Raji (cell line): Measurements from ENCODE around the gene MGAT3.

Experiments
- POLR2A ChIP-seq: IDR thresholded peaks from 2 replicates; pipeline ENCODE4 v1.6.1; 2011; ENCODE audit warnings: low read depth, low read length, control low read depth; ENCODE audit not compliant: insufficient read depth

Gene MGAT3

DNA sequence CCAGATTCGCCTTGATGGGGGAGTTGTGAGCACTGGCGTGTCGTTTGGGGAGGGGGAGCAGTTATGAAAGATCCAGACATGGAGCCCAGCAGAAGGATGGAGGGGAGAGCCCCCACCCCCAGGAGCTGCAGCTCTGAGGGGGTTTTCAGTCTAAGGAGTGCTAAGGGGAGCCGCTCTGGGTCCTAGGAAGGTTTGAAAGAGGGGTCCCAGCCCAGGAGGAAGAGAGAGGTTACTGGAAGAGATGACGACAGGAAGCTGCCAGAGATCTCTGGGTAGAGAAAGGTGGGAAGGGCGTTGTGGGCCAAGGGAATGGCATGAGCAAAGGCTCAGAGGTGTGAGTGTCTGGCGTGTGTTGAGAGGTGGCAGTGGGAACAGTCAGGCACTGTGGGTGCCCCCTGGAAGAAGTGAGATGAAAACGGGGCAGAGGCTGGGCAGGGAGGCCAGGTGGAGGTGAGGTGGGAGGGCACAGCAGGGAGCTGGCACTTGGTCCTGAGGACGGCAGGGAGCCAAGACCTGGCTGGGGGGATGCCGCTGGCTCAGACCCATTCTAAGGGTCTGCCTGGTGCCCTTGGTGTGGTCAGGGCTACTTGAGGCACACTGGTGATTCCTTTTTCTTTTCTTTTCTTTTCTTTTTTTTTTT, 1.8 kb downstream of the MGAT3 start:
- TF ChIP-seq POLR2A: 0 out of 2 replicates have a peak, but pooled peaks have one; percentile 26

DNA sequence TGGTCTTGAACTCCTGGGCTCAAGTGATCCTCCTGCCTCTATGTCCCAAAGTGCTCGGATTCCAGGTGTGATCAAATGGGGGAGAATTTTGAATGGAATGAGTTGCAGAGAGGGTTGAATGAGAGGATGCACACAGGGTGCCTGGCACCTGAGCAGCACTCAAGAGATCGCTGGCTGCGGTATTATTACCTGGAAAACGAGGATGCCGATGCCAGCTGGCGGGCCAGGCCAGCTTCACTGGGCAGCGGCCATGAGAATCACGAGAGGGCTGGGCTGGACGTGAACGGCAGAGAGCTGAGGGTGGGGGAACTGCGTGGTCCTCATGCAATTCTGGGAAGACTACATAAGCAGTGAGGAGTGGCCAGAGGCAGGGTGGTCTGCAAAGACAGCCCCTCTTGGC, 2.9 kb downstream of the MGAT3 start:
- TF ChIP-seq POLR2A: no peak

DNA sequence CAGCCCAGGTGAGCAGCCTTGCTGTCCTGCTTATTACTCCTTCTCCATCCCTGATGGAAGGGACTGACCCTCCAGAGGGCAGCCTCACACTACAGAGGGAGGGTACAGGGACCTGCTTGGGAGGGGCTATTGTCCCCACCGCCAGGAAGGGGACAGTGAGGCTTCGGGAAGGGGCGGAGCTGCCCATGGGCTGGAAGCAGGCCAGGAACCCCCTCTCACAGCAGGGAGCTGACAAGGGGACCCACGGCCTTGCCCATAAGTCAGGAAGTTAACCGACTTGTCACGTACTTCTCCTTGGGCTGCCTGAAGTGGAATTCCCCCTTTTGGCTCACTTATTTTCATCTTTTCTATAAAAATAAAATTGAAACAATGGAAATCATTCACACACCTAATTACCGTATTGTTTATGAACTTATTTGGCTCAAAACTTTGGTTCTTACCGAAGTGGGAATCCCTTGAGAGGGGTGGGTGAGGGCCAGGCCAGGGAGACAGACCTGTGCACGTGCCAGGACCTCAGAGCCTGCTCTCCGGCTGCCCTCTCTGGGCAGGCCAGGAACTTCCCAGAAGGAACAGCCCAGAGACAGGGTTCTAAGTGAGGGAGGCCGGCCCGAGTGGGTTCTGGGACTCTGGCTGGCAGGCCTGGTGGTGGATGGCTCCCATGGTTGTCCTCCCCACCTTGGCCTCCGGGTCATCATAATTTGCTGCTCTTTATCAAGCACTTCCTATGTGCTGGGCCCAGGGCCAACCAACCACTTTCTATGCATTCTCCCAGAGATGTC, 5.8 kb downstream of the MGAT3 start:
- no peak for TF ChIP-seq POLR2A

GRCh38 chr22:39463277-39463676, 6.5 kb downstream of the MGAT3 start:
- no peak for TF ChIP-seq POLR2A

- TF ChIP-seq POLR2A: no peak
These were observed 7.1 kb downstream of the MGAT3 start for GRCh38 chr22:39463931-39464390.

GRCh38 chr22:39466228-39467006, 9.6 kb downstream of the MGAT3 start:
- no peak for TF ChIP-seq POLR2A

GRCh38 chr22:39467390-39467895, 10.6 kb downstream of the MGAT3 start:
- TF ChIP-seq POLR2A: no peak

DNA sequence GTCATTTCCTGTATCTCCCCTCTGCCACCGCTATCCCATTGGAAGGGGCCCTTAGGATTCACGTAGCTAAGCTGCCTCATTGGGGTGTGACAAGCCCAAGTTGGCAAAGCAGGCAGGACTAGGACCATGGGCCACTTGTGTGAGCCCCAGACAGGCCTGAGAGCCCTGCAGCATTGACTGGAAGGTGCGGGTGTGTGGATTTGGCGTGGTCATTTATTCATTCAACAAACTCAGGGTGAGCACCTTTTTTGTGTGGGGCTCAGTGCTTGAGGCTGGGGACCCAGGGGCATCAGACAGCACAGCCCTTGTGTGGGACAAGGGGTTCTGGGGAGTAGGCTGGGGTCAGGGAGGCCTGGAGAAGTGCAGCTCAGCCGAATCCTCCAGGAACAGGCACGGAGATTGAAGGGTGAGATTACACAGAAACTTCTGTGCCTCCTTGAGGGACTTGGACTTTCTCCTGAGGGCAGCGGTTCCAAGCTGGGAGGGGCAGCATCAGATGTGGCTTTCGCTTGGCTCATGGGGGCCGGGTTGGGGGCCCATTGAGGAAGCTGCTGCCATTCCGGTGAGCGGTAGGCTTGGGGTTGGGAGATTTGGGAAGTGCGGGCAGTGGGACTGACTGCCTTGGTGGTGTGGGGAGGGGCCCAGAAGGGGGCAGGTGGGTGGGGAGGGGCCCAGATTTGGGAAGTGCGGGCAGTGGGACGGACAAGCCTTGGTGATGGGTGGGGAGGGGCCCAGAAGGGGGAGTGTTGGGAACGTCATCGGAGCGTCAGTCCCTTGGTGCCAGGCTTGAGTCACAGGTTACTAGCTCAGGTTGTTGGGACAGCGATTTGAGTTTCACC, 11.9 kb downstream of the MGAT3 start:
- TF ChIP-seq POLR2A: no peak

DNA sequence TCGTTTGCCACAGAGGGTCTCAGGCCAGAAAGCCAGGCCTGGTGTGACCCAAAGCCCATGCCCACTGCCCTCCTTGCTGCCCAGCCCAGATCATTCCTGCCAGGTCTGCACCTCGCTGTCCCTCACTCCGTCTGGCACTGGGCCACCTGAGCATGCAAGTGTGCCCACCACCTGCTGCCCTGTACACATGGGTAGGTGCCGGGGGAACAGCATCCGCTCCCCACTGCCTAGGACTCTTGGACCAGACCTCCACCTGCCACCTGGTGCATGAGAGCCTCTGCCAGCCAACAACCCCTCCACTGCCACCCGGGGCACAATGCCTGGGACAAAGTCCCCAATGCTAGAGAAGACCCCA, 12.5 kb downstream of the MGAT3 start:
- TF ChIP-seq POLR2A: no peak

DNA sequence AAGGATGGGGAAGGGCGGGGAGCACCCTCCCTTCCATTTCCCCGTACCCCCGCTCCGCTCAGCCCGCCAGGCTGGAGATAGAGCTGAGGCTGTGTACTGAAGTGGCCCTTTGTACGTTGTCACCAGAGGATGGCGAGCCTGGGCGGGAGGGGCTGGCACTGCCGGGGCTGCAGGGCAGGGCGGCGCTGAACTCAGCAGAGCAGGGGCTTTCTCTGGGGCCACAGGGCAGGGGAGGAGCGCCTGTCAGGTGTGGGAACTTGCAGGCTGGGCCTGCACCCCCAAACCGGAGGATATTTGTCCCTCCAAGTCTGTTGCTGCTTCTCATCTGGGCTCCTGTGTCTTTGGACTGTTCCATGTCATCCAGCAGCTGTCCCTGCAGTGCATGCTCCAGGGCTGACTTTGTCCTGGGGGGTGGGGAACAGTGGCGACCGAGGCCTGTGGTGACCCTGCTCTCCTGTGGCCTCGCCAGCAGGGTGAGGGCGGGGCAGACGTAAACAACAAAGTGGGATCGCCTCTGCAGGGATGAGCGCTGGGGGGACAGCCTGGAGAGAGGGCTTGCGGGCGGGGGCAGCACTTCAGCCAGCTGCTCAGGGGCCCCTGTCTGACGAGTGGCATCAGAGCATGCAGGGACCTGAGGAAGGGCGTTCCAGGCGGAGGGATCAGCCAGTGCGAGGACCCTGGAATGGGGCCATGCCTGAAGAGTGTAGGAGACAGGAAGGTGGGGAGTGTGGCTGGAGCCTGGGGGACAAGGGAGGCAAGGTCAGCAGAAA, 13.1 kb downstream of the MGAT3 start:
- no peak for TF ChIP-seq POLR2A

DNA sequence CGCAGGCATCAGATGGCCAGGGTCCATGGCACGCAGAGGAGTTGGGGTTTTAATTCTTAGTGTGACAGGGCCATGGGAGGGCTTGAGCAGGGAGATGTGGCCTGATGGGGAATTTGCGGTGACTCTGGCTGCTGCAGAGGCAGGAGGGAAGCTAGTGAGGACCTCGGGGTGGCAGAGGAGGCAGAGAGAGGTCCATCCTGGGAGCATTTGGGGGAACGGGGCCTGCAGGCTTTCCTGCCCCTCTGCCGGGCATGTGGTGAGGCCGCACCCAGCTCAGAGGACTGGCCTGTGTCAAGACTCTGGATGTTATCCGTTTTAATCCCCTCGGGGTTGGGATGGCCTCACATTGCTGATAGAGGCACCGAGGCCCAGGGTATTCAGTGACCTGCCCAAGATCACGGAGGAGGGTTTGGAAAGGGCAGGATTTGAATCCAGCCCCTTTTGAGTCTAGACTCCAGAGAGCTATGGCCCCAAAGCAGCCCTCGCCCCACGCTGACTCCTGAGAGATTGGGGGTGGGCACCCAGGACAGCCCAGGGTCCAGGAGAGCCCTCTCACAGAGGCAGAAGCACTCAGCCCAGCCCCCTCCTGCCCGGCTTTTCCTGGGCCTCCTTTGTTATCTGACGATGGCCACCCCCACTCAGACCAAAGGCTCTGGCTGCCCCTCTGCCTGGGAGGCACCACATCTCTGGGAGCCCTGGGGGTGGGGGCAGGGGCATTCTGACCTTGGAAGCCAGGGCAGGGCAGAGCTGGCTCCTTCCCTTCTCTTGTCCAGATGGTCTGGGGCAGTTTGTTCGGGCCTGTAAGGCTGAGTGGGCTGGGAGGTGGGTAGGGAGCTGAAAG, 13.9 kb downstream of the MGAT3 start:
- no peak for TF ChIP-seq POLR2A

DNA sequence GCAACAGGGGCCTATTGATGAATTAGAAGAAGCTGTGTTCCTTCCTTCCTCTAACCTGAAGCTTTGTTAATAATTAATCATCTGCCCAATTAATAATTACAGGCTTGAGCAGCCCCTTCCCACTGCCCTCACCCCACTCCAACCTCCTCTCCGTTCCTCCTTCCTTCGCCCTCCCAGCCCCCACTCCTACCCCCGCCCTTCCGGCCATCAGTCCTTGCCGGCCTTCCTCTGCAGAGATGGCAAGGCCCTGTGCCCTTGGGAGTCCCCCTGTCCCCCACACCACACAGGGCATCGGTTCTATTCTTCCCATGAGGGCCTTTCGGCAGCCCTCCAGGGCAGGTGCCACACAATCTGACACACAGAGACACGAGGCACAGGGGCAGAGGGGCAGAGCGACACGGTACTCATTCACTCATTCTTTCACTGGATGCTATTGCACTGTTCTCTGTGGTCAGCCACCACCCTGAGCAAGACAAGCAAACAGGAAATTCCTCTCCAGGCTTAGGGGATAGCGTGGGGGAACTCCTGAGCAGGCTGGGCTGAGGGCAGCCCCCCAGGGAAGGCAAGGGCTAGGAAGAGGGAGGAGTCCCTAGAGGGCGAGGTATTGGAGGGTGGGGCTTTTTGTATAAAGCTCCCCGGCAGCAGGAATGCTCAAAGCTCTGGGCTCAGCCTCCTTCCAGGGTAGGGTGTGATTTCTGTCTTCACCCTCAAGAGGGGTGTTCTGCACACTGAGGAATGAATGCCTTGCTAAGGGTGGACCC, 14.7 kb downstream of the MGAT3 start:
- no peak; the same call in 1 of the 2 replicates for TF ChIP-seq POLR2A
